ENCODE measurements around the gene SETD2. TPM values are rescaled to one million over a fixed set of nuclear protein-coding genes. Genes with fewer than 3 reads are reported as not detected.

The SETD2 gene
- total and polyA plus RNA-seq, 9 of the 15 experiments (the other 6 are each of a cell fraction or from before 2014, with no cell fraction given): 8.2 to 44.0 (median 33.6) TPM

DNA sequence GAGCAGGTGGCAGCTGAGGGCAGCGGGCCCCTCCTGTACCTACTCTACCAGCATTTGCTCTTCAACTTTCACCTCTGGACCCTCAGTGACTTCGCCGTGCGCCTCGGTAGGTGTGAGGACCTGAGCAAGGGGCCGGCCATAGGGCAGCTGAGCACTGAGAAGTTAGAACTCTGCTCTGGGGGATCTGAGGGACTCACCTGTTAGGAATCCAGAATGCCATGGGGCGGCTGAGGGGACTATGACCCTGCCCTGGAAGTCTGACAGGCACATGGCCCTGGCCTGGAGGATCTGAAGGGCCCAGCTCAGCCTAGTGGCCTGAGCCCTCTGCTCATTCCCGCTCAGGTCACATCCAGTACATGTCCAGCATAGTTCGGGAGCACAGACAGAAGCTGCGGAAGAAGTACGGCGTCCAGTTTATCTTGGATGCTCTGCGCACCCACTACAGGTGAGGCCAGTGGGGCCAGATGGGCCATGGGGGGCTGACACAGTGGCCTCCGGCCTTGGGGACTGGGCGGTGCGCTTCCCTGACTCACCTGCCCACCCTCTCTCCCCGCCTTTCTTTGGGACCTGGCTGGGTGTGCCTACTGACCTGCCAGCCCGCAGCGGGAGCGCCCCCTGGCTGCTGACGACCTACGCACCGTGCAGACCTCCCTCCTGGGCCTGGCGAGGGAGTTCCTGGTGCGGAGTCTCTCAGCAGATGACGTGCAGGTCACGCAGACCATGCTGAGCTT, 165.6 kb downstream of the SETD2 start (continued):
- TF ChIP-seq HEY1 (CRISPR knock-in tag; IDR thresholded peaks at IDR 0.05; ENCODE audit: borderline replicate concordance): no peak
- TF ChIP-seq ZNF133 (CRISPR knock-in tag; IDR thresholded peaks at IDR 0.05): no peak
- no peak for TF ChIP-seq EGR1 (conservative IDR thresholded peaks at IDR 0.05)
- no peak for TF ChIP-seq CEBPB (tag; IDR thresholded peaks at IDR 0.05)
- TF ChIP-seq FOXK2 (conservative IDR thresholded peaks at IDR 0.05 in 1 of 2, IDR thresholded peaks at IDR 0.05 in 1 of 2; ENCODE audit: low read depth in 2 of 2): no peak
- TF ChIP-seq ZNF780A (CRISPR knock-in tag; IDR thresholded peaks at IDR 0.05): no peak
- TF ChIP-seq TAF9B (IDR thresholded peaks at IDR 0.05; ENCODE audit: partially characterized antibody): no peak
- no peak for TF ChIP-seq RNF2 (IDR thresholded peaks at IDR 0.05)
- TF ChIP-seq DDX20 (tag; IDR thresholded peaks at IDR 0.05; ENCODE audit: low read depth): no peak
- no peak for TF ChIP-seq ATF1 (CRISPR knock-in tag; IDR thresholded peaks at IDR 0.05)
- peak; percentile 31; the same call in 1 of the 2 replicates for TF ChIP-seq ATF1 (tag; IDR thresholded peaks at IDR 0.05)
- no peak for TF ChIP-seq GATAD2A (IDR thresholded peaks at IDR 0.05)
- no peak for TF ChIP-seq TFAM (CRISPR knock-in tag; conservative IDR thresholded peaks at IDR 0.05)
- no peak for TF ChIP-seq DPF2 (IDR thresholded peaks at IDR 0.05)
- 0 out of 2 replicates have a peak, but pooled peaks have one; percentile 43 for TF ChIP-seq KLF16 (IDR thresholded peaks at IDR 0.05)
- no peak for TF ChIP-seq ZBED1 (IDR thresholded peaks at IDR 0.05)
- no peak for TF ChIP-seq ZNF77 (CRISPR knock-in tag; IDR thresholded peaks at IDR 0.05)
- TF ChIP-seq, protein P1, sequence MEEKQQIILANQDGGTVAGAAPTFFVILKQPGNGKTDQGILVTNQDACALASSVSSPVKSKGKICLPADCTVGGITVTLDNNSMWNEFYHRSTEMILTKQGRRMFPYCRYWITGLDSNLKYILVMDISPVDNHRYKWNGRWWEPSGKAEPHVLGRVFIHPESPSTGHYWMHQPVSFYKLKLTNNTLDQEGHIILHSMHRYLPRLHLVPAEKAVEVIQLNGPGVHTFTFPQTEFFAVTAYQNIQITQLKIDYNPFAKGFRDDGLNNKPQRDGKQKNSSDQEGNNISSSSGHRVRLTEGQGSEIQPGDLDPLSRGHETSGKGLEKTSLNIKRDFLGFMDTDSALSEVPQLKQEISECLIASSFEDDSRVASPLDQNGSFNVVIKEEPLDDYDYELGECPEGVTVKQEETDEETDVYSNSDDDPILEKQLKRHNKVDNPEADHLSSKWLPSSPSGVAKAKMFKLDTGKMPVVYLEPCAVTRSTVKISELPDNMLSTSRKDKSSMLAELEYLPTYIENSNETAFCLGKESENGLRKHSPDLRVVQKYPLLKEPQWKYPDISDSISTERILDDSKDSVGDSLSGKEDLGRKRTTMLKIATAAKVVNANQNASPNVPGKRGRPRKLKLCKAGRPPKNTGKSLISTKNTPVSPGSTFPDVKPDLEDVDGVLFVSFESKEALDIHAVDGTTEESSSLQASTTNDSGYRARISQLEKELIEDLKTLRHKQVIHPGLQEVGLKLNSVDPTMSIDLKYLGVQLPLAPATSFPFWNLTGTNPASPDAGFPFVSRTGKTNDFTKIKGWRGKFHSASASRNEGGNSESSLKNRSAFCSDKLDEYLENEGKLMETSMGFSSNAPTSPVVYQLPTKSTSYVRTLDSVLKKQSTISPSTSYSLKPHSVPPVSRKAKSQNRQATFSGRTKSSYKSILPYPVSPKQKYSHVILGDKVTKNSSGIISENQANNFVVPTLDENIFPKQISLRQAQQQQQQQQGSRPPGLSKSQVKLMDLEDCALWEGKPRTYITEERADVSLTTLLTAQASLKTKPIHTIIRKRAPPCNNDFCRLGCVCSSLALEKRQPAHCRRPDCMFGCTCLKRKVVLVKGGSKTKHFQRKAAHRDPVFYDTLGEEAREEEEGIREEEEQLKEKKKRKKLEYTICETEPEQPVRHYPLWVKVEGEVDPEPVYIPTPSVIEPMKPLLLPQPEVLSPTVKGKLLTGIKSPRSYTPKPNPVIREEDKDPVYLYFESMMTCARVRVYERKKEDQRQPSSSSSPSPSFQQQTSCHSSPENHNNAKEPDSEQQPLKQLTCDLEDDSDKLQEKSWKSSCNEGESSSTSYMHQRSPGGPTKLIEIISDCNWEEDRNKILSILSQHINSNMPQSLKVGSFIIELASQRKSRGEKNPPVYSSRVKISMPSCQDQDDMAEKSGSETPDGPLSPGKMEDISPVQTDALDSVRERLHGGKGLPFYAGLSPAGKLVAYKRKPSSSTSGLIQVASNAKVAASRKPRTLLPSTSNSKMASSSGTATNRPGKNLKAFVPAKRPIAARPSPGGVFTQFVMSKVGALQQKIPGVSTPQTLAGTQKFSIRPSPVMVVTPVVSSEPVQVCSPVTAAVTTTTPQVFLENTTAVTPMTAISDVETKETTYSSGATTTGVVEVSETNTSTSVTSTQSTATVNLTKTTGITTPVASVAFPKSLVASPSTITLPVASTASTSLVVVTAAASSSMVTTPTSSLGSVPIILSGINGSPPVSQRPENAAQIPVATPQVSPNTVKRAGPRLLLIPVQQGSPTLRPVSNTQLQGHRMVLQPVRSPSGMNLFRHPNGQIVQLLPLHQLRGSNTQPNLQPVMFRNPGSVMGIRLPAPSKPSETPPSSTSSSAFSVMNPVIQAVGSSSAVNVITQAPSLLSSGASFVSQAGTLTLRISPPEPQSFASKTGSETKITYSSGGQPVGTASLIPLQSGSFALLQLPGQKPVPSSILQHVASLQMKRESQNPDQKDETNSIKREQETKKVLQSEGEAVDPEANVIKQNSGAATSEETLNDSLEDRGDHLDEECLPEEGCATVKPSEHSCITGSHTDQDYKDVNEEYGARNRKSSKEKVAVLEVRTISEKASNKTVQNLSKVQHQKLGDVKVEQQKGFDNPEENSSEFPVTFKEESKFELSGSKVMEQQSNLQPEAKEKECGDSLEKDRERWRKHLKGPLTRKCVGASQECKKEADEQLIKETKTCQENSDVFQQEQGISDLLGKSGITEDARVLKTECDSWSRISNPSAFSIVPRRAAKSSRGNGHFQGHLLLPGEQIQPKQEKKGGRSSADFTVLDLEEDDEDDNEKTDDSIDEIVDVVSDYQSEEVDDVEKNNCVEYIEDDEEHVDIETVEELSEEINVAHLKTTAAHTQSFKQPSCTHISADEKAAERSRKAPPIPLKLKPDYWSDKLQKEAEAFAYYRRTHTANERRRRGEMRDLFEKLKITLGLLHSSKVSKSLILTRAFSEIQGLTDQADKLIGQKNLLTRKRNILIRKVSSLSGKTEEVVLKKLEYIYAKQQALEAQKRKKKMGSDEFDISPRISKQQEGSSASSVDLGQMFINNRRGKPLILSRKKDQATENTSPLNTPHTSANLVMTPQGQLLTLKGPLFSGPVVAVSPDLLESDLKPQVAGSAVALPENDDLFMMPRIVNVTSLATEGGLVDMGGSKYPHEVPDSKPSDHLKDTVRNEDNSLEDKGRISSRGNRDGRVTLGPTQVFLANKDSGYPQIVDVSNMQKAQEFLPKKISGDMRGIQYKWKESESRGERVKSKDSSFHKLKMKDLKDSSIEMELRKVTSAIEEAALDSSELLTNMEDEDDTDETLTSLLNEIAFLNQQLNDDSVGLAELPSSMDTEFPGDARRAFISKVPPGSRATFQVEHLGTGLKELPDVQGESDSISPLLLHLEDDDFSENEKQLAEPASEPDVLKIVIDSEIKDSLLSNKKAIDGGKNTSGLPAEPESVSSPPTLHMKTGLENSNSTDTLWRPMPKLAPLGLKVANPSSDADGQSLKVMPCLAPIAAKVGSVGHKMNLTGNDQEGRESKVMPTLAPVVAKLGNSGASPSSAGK (IDR thresholded peaks at IDR 0.05): no peak
- peak; percentile 3; the same call in 1 of the 2 replicates for TF ChIP-seq POLR2G (IDR thresholded peaks at IDR 0.05; ENCODE audit: low read depth, low read length)
- TF ChIP-seq HLTF (IDR thresholded peaks at IDR 0.05): no peak
- TF ChIP-seq MYC (IDR thresholded peaks at IDR 0.05; ENCODE audit: low read depth, low read length): no peak
- no peak for TF ChIP-seq MYC (CRISPR knock-in tag; IDR thresholded peaks at IDR 0.05; ENCODE audit: borderline replicate concordance, low read depth)
